HL-60 (cell line): Measurements from ENCODE around the gene THSD7A.

Experiments used
- DNase-seq, 2 experiments: peaks; one replicate each; pipeline ENCODE4 v3.0.0-alpha.2; 2010 to 2020; ENCODE audit warnings: low read depth in 1 of 2, low spot score in 1 of 2
- H3K27ac ChIP-seq: fragments of 250-450 bp; sonication (Bioruptor Pico); replicated peaks from 2 replicates; pipeline ENCODE4 v1.5.1; 2020; ENCODE audit warnings: mild to moderate bottlenecking, moderate library complexity
- H3K27me3 ChIP-seq: fragments of 250-450 bp; sonication (Bioruptor Pico); 2 replicates; pipeline ENCODE4 v1.5.1; 2021; ENCODE audit warnings: mild to moderate bottlenecking, moderate library complexity; ENCODE audit not compliant: insufficient read depth, poor library complexity, severe bottlenecking
- H3K4me3 ChIP-seq: replicated peaks from 2 replicates; pipeline ENCODE4 v1.5.1; 2011; ENCODE audit warnings: mild to moderate bottlenecking, control low read depth, low read length; ENCODE audit not compliant: insufficient read depth
- GABPA ChIP-seq: IDR thresholded peaks from 2 replicates; pipeline ENCODE4 v1.6.1; 2012; ENCODE audit warnings: low read depth
- POLR2AphosphoS5 ChIP-seq: IDR thresholded peaks from 2 replicates; pipeline ENCODE4 v1.6.1; 2012; ENCODE audit warnings: low read depth
- REST ChIP-seq: IDR thresholded peaks from 2 replicates; pipeline ENCODE4 v1.6.1; 2012; ENCODE audit warnings: low read depth; ENCODE audit not compliant: insufficient replicate concordance
- SPI1 ChIP-seq: IDR thresholded peaks from 2 replicates; pipeline ENCODE4 v1.6.1; 2012; ENCODE audit warnings: low read depth, mild to moderate bottlenecking, borderline replicate concordance
- TF ChIP-seq, protein P1 (sequence below): IDR thresholded peaks from one replicate; pipeline ENCODE4 v1.5.1; 2011; ENCODE audit warnings: low read length, control low read depth, inconsistent platforms; ENCODE audit not compliant: insufficient read depth

THSD7A gene

DNA sequence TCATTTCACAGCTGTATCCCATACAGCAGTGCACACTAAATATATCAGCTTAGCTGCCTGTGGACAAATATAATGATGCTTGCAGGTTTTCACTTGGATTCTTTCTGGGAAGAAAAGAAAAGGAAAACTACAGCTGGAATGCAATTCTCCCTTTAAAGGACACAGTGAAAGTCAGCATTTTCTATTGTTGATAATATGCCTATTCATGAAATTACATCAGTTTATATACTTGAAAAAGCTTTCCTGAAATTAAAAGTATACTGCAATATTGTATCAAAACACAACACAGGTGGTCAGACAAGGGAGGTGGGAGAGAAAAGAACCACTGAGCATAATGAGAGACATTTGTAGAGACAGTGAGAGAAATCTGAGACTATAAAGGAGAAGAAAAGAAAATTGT is 20.3 kb downstream of the THSD7A start:
- no peak for DNase-seq
- Histone ChIP-seq H3K27me3 (no peaks in the 10 kb centered on the region), H3K27ac (no peak overlapping the region), H3K4me3 (no peak overlapping the region)
- TF ChIP-seq, protein P1, sequence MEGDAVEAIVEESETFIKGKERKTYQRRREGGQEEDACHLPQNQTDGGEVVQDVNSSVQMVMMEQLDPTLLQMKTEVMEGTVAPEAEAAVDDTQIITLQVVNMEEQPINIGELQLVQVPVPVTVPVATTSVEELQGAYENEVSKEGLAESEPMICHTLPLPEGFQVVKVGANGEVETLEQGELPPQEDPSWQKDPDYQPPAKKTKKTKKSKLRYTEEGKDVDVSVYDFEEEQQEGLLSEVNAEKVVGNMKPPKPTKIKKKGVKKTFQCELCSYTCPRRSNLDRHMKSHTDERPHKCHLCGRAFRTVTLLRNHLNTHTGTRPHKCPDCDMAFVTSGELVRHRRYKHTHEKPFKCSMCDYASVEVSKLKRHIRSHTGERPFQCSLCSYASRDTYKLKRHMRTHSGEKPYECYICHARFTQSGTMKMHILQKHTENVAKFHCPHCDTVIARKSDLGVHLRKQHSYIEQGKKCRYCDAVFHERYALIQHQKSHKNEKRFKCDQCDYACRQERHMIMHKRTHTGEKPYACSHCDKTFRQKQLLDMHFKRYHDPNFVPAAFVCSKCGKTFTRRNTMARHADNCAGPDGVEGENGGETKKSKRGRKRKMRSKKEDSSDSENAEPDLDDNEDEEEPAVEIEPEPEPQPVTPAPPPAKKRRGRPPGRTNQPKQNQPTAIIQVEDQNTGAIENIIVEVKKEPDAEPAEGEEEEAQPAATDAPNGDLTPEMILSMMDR: no peak
- no peak for TF ChIP-seq POLR2AphosphoS5
- no peak for TF ChIP-seq REST
- no peak for TF ChIP-seq GABPA
- TF ChIP-seq SPI1: no peak

DNA sequence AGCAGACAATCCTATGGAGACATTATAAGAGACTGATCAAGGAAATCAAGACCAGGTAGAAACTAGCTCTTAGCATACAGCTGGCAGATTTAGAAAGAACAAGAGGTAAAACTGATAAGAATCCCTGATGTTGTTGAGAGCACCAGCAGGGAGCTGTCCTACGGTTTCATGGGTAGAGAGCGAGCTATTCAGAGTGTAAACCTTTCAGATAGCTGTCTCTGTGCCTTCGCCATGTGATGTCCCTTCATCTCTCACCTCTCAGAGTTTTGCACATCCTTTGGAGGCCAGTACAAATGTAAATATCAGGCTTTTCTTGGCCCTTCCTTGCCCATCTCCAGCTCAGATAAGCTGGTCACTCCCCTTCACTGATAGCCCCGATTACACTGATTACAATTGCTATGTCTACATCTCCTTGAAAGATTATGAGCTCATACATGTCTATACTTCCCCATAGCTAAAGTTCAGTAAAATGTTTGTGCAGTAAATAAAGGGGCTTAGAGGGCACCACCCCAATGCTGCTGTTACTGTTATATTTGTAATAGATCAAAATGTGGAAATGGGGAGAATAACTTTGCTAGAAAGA is 21.9 kb downstream of the THSD7A start:
- Histone ChIP-seq H3K27ac (no peak overlapping the region), H3K27me3 (no peaks in the 10 kb centered on the region), H3K4me3 (no peak overlapping the region)
- no peak for TF ChIP-seq SPI1
- no peak for TF ChIP-seq POLR2AphosphoS5
- TF ChIP-seq, protein P1: no peak
- TF ChIP-seq REST: no peak
- no peak for TF ChIP-seq GABPA
- DNase-seq: no peak

DNA sequence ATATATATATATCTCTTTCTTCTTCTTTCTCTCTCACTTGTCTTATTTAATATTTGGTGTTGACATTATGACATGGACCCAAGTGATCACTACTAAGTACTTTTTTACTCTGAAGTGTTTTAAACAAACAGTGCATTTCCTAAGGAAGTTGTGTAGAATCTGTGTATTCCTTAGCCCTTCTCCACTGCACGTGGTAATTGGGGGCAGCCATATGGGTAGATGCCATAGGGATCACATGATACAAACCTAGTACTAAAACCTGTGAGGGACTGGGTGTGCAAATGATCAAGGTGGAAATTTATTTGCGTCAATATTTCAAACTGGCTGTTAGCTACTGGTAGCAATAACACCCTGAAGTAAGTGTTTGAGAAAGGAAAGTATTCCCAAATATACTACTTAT is 25.0 kb downstream of the THSD7A start:
- Histone ChIP-seq H3K4me3 (no peak overlapping the region), H3K27me3 (no peaks in the 10 kb centered on the region), H3K27ac (no peak overlapping the region)
- TF ChIP-seq REST: no peak
- no peak for TF ChIP-seq POLR2AphosphoS5
- TF ChIP-seq, protein P1: no peak
- TF ChIP-seq GABPA: no peak
- no peak for TF ChIP-seq SPI1
- DNase-seq: no peak
